ENCODE measurements around the gene DNAJA3. TPM values are rescaled to one million over a fixed set of nuclear protein-coding genes. Genes with fewer than 3 reads are reported as not detected.

Gene DNAJA3
- total RNA-seq, 1 experiment from 2014 or later = 56.2 TPM

- peak within 1 kb of the TSS; percentile 68 for H3K4me2 ChIP-seq (ENCODE audit: insufficient read depth, insufficient read length, low read length)
- H3K79me2 ChIP-seq (ENCODE audit: insufficient read depth, low read length) = no peaks in the 10 kb centered on the region; the same call in 1 of the 2 replicates
- H3T11ph ChIP-seq (ENCODE audit: low read length) = no peak within 1 kb of the TSS
- no peak within 1 kb of the TSS for H3K56ac ChIP-seq (ENCODE audit: insufficient read length, low read depth, low read length)
- no peak within 1 kb of the TSS for H2AK5ac ChIP-seq (ENCODE audit: insufficient read length, low read length)
- peak; percentile 52; the same call in 2 of the 3 replicates for TF ChIP-seq CTCF (conservative IDR thresholded peaks at IDR 0.05)
- H3K4ac ChIP-seq (ENCODE audit: low read depth, low read length) = no peak within 1 kb of the TSS
- no peak within 1 kb of the TSS; the same call in 1 of the 2 replicates for H3K14ac ChIP-seq (ENCODE audit: insufficient read depth, low read length)
- H2BK20ac ChIP-seq (ENCODE audit: low read depth, low read length, poor library complexity, severe bottlenecking) = no peak within 1 kb of the TSS
- no peaks in the 10 kb centered on the region for H3K27me3 ChIP-seq (ENCODE audit: insufficient read depth, low read length)
- H3K23me2 ChIP-seq (ENCODE audit: insufficient read length, low read depth, low read length, poor library complexity, severe bottlenecking) = peaks cover 12% of the 10 kb centered on the region
- no peak within 1 kb of the TSS for H4K91ac ChIP-seq (ENCODE audit: insufficient read length, low read depth, low read length)
- H3K9me3 ChIP-seq (ENCODE audit: control insufficient read depth, low read depth, low read length) = no peaks in the 10 kb centered on the region
- DNase-seq = peak; percentile 97
- H2AFZ ChIP-seq (ENCODE audit: low read length) = no peak within 1 kb of the TSS
- H4K5ac ChIP-seq (ENCODE audit: insufficient read length, low read depth, low read length) = no peak within 1 kb of the TSS
- WGBS (ENCODE audit: extremely low coverage, insufficient read length, low lambda C conversion rate) = no CpG with 5 or more reads among the region's 70 CpGs
- H3K9me3 Mint-ChIP-seq = peaks cover 10 to 14% of the 10 kb centered on the region in 2 experiments
- peak within 1 kb of the TSS in 2 of 3 experiments; percentile 53 to 62; a peak in 2 of 7 replicates for H3K27ac Mint-ChIP-seq
- no peak within 1 kb of the TSS for H3K27ac ChIP-seq (ENCODE audit: insufficient read length, low read depth, low read length)
- no peak within 1 kb of the TSS for H3K23ac ChIP-seq (ENCODE audit: insufficient read length, low read depth, low read length)
- H4K20me1 ChIP-seq (ENCODE audit: control insufficient read depth, insufficient read depth, insufficient read length) = no peaks in the 10 kb centered on the region
- no peak within 1 kb of the TSS for H3K18ac ChIP-seq (ENCODE audit: insufficient read length, low read depth, low read length)
- H2BK120ac ChIP-seq (ENCODE audit: low read depth, low read length, poor library complexity, severe bottlenecking) = no peak within 1 kb of the TSS
- H2BK15ac ChIP-seq (ENCODE audit: low read depth, low read length) = no peak within 1 kb of the TSS
- H4K8ac ChIP-seq (replicated peaks; ENCODE audit: insufficient read length, low read depth, low read length) = no peak within 1 kb of the TSS
- no peak within 1 kb of the TSS for H2BK12ac ChIP-seq (ENCODE audit: insufficient read length, low read depth, low read length)
- H3K79me1 ChIP-seq (ENCODE audit: insufficient read depth, low read depth, low read length, poor library complexity, severe bottlenecking) = no peaks in the 10 kb centered on the region
- peaks cover 10% of the 10 kb centered on the region for H3K27me3 Mint-ChIP-seq (ENCODE audit: low read depth)
- H3K4me1 Mint-ChIP-seq = peaks cover 19 to 24% of the 10 kb centered on the region in 2 experiments
- no peaks in the 10 kb centered on the region; the same call in 1 of the 2 replicates for H3K4me1 ChIP-seq (ENCODE audit: insufficient read depth, low read length)
- H2BK5ac ChIP-seq (ENCODE audit: insufficient read length, low read length) = no peak within 1 kb of the TSS
- H3K4me3 Mint-ChIP-seq = peak within 1 kb of the TSS; percentile 77 to 82
- H3K9ac ChIP-seq (ENCODE audit: extremely low read depth, insufficient read length, low read length) = peak within 1 kb of the TSS; percentile 20
- peaks cover 9 to 22% (median 21%) of the 10 kb centered on the region in 3 experiments for H3K36me3 Mint-ChIP-seq (ENCODE audit: insufficient read depth in 1 of 3, low read depth in 3 of 3)
Measured at GRCh38 chr16:4475880-4476788, 50.5 kb downstream of the DNAJA3 start, which contains the start of gene HMOX2. Gene HMOX2, plus strand, starts transcription at chr16:4476398. Its CDS starts 29,127 bp downstream, at chr16:4505525.

All from H9 (cell line).